ELR (cell line): Measurements from ENCODE around the gene HYAL2.

Experiments used
- DNase-seq: peaks from one replicate; pipeline ENCODE4 v3.0.0-alpha.2; 2015; ENCODE audit warnings: low read depth

The HYAL2 gene

GRCh38 chr3:50322386-50323091 lies at the start of gene HYAL2:
TSS of gene HYAL2 (minus strand) at chr3:50322745. CDS start at chr3:50320489, 2,256 bp downstream.
- no peak for DNase-seq

- DNase-seq, result peak; percentile 16
These were observed 48.7 kb upstream of the HYAL2 start for GRCh38 chr3:50371133-50371685.

- peak; percentile 50 for DNase-seq
These were observed 48.0 kb upstream of the HYAL2 start for GRCh38 chr3:50370594-50370993.

- no peak for DNase-seq
These were observed 46.6 kb upstream of the HYAL2 start for GRCh38 chr3:50369012-50369670.

- no peak for DNase-seq
These were observed 43.3 kb upstream of the HYAL2 start for GRCh38 chr3:50365842-50366220.

- peak; percentile 66 for DNase-seq
These were observed 42.7 kb upstream of the HYAL2 start for GRCh38 chr3:50365080-50365841.

- DNase-seq, result no peak
These were observed 42.1 kb upstream of the HYAL2 start for GRCh38 chr3:50364573-50365079.

GRCh38 chr3:50359760-50360110 lies 37.2 kb upstream of the HYAL2 start:
- DNase-seq, result no peak

GRCh38 chr3:50358911-50359759 lies 36.6 kb upstream of the HYAL2 start, which contains the start of gene TMEM115:
TSS of gene TMEM115 (minus strand) at chr3:50359521. CDS start at chr3:50359063, 458 bp downstream.
- DNase-seq, result peak; percentile 98

- DNase-seq, result no peak
These were observed 35.9 kb upstream of the HYAL2 start for GRCh38 chr3:50358355-50358910.

- no peak for DNase-seq
These were observed 34.9 kb upstream of the HYAL2 start for GRCh38 chr3:50357481-50357880.

- peak; percentile 37 for DNase-seq
These were observed 34.0 kb upstream of the HYAL2 start for GRCh38 chr3:50356553-50356952.

GRCh38 chr3:50355829-50356552 lies 33.4 kb upstream of the HYAL2 start:
- no peak for DNase-seq

GRCh38 chr3:50354850-50355249 lies 32.3 kb upstream of the HYAL2 start:
- DNase-seq, result no peak

GRCh38 chr3:50354186-50354764 lies 31.7 kb upstream of the HYAL2 start:
- DNase-seq, result no peak

GRCh38 chr3:50353245-50354004 lies 30.9 kb upstream of the HYAL2 start:
- no peak for DNase-seq

- DNase-seq, result peak; percentile 60
These were observed 30.2 kb upstream of the HYAL2 start for GRCh38 chr3:50352781-50353180.

- DNase-seq, result no peak
These were observed 28.8 kb upstream of the HYAL2 start for GRCh38 chr3:50351323-50351697.
